H1 (cell line): ENCODE results near the gene DCLRE1B. TPM values are rescaled to one million over a fixed set of nuclear protein-coding genes. Genes with fewer than 3 reads are reported as not detected.

Experiments used
- CBX5 ChIP-seq: fragments of 300-800, 300-1000 bp; sonication (generic); IDR thresholded peaks from 2 replicates; pipeline ENCODE4 v1.7.1; 2016; ENCODE audit warnings: antibody characterized with exemption, low read length, low read depth
- CHD7 ChIP-seq: fragments of 300-600 bp; sonication (generic); IDR thresholded peaks from 2 replicates; pipeline ENCODE4 v1.7.1; 2012; ENCODE audit warnings: low read length, moderate library complexity, mild to moderate bottlenecking, inconsistent platforms; ENCODE audit not compliant: insufficient replicate concordance
- EGR1 ChIP-seq: IDR thresholded peaks from 2 replicates; pipeline ENCODE4 v1.6.1; 2011; ENCODE audit warnings: low read depth, low read length, borderline replicate concordance
- RXRA ChIP-seq: IDR thresholded peaks from 2 replicates; pipeline ENCODE4 v1.6.1; 2011; ENCODE audit warnings: low read depth, mild to moderate bottlenecking, low read length, moderate library complexity; ENCODE audit not compliant: insufficient read depth
- SRF ChIP-seq: IDR thresholded peaks from 2 replicates; pipeline ENCODE4 v1.6.1; 2011; ENCODE audit warnings: mild to moderate bottlenecking, low read depth, low read length, moderate library complexity
- YY1 ChIP-seq: IDR thresholded peaks from 2 replicates; pipeline ENCODE4 v1.6.1; 2011; ENCODE audit warnings: low read depth, mild to moderate bottlenecking, low read length
- polyA plus RNA-seq, 7 experiments: library from polyadenylated mRNA; depleted of rRNA in 3 of 7; stranded (reverse) in 5 of 7; unstranded in 2 of 7; fragments of >200 nt in 5 of 7; fragments of 200-250 nt in 2 of 7; gene quantifications; 1 replicate in 5 of 7; 2 replicates in 1 of 7; 4 replicates in 1 of 7; pipeline versions ENCODE4 v1.2.1 to v1.2.3, GENCODE V29; 2011 to 2013; ENCODE audit warnings: missing spikeins in 2 of 7, mixed read lengths in 2 of 7
- total RNA-seq: library from RNA; stranded (reverse); fragmentation: NEBNext Ultra II Directional; extraction: Animal tissue kit (Norgen Biotek cat#: 25700); gene quantifications from 2 replicates; pipeline ENCODE4 v1.2.1, GENCODE V29; 2021

DCLRE1B gene
- total and polyA plus RNA-seq, 2 of the 8 experiments (the other 6 are each of a cell fraction or from before 2014, with no cell fraction given) = 5.5 to 11.0 TPM

- TF ChIP-seq CBX5 (no peak), RXRA (no peak), EGR1 (no peak), CHD7 (no peak), SRF (no peak), YY1 (no peak)
- TF ChIP-seq, all 59 proteins: peak for 0
Observed at GRCh38 chr1:113861641-113862040, 43.5 kb upstream of the DCLRE1B start (continued).
